HG03064 (cell line): Measurements from ENCODE around the gene SMPD3.

Experiments used
- ATAC-seq: cut with Tn5 transposase; IDR thresholded peaks from one replicate; pipeline ENCODE4 v1.9.1; 2021; ENCODE audit warnings: low read depth; ENCODE audit not compliant: unreplicated experiment

Gene SMPD3

DNA sequence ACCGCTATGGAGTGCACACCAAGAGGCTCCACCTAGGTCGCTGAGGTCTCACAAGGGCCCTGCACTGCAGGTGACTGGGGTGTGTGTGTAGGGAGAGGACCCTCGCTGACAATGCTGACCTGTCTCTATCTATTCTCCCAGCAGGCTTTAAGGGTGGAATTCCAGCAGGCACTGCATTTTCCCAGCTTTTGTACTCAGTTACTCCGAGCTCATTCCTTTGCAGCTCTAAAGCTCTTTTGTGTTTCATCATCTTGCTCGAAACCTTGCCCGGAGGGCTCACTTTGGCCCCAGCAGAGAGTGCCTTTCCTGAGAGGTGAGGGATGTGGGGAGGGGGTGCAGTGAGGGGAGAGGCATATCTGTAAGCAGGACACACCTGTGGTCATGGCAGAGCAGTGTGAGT, 39.3 kb downstream of the SMPD3 start:
- no peak for ATAC-seq

DNA sequence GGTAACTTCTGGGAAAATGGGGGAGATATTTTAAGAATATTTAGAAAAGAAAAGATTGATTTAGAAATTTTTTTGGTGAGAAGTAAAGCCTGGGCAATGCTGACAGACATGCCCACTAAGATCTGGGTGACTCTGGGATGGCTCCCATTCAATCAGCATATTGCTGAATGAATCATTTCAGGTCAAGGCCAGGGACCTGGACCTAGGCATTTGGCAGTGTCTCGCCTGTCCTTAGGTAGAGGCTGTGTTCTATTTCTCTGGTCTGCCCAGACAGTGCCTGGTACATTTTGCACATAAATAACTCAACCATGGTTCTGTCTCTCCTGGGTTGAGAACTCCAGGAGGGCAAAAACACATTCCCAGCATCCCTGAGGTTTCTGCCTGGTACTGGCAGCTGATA, 39.9 kb downstream of the SMPD3 start:
- no peak for ATAC-seq

DNA sequence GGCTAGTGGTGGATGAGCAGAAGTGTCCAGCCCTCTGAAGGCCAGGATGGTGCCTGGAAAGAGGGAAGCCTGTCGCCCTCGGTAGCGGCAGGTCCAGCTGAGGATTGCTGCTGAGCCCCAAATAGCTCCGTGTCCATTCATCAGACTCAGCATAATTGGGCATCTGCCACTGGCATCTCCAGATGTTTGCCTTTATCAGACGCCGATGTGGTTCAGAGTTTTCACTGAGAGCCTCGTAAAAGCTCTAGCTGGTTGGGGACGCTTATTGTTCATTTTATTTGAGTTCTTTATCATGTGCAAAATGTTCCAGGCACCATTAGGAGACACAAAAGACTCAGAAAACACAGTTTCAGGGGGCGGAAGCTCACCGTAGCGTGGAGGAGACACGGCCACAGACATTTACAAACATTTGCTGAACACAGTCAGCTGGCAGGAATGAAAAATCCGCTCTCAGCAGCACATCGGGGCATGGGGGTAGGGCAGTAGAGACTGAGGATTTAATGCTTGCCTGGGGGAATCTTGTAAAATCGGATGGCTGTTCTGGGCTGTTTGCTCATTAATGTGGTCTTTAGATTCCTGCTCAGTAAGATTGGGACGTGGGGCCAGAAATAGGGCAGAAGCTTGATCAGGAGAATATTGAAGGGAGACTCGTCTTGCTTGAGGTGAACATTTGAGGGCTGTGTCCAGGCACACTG, 41.7 kb downstream of the SMPD3 start:
- ATAC-seq, result no peak

DNA sequence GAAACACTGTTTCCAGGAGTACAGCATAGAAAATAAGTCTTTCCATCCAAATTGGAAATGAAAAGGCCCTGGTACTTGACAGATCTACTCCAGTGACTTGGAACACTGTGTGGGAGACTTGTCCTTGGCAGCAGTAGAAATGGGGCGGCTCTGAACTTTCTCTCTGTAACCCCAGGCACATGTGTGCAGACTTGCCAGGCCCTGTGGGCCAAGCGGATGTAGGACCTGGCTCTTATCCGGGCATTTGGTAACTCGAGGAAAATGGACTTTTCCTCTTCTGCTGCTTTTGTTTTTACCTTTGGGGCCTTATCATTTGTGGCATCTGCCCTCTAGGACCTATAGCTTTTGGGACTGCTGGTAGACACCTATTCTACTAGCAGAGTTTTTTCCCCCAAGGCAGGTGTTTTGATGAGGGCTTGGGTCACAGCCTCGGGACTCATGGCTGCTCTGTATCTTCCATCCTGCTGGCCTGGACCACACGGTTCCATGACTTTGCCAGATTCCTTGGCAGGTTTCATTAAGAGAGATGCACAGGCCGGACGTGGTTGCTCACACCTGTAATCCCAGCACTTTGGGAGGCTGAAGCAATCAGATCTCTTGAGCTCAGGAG, 43.5 kb downstream of the SMPD3 start:
- no peak for ATAC-seq

DNA sequence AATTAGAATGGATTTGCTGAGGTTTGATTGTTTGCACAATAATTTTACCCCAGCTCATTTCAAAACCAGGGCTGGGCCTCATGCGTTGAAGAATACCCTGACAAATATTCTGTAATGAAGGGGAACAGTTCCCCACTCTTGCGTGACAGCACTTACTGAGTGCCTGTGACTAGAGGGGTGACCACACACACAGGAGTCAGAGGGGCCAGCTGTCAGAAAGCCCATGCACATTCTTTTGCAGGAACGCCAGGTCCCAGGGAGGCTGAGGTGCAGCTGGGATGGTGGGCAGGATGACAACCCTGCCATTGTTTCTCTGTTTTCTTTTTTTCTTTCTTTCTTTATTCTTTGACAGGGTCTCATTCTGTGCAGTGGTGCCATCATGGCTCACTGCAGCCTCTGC, 44.6 kb downstream of the SMPD3 start:
- no peak for ATAC-seq

DNA sequence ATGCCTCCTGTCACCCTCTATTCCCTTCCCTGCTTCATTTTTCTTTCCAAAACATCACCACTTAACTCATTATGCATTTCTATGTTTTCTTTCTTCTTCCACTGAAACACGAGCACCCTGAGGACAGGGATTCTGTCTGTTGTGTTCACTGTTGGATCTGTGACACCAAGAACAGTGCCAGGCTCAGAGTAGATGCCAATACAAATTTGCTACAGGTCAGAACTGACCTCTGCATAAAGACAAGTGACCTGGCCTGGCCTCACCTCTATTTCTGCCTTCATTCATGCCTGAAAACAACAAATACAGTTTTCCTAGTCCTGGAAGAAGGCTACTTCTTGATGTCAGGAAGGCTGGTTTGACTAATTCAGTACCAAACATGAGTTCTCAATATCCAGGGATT, 45.1 kb downstream of the SMPD3 start:
- ATAC-seq, result no peak

DNA sequence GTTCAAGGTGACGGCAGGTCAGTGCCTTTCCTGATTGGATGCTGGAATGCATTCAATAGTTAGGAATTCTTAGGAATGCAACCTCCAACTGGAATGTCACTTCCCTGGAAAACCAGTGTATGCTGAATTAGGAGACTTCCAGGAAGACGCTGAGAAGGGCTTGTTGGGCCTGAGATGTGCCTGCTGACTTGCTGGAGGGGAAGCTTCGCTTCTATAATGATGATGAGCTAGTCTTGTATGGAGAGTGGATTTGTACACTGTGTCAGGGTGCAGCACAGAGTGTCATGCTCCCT, 45.6 kb downstream of the SMPD3 start:
- no peak for ATAC-seq

DNA sequence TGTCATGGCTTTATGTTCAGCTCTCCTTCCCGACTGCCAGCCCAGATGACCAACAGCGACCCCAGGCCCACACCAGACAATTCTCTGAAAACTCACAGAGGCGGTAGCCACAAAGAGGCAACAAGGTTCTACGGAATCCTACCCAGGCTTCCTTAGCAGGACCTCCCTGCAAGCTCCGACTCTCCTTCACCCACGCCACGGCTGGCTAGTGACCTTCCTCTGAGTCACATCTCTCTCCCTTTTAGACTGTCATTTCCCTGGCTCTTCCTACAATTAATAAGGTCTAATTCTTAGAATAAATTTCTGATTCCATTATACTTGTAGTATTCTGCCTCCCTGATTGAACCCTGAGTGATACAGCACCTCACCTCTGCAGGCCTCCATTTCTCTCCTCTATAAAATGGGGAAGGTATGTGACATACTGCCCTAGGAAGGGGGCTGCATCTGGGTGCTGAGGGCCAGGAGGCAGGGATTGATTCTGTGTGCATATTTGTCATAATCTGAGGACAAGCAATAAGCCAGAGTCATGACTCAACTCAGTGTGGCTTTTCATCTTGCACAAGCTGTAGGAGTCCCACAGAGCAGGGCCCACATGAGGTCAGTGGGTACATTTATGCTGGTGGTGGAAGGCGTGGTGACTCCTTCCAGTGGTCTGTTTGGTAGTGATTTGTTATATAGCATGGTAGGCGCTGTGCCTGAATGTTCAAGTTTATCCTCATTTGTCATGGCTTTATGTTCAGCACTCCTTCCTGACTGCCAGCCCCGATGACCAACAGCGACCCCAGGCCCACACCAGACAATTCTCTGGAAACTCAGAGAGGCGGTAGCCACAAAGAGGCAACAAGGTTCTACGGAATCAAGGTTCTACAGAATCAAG, 46.2 kb downstream of the SMPD3 start:
- ATAC-seq, result no peak

DNA sequence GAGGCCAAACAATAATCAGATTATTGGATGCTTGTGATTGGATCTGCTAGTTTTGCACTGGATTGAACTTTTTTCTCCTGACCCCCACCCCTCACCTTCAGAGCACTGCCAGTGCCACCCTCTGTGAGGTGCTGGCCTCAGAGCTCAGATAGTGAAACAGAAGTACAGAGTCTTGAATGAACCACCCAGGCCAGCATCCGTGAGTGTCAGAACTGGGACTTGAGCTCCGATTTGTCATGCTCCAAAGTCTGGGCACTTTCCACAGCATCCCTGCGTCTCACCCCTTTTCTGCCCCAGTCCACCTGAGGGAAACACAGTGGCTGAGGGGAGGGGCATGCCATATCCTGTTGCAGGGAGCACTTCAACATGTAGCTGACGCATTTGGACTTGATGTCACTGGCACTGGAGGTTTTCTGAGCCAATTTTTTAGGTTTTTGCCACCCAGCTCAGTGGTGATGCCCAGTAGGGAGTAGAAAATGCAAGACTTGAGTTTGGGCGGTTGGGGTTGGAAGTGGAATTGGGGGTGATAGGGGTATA, 47.3 kb downstream of the SMPD3 start:
- ATAC-seq, result no peak

DNA sequence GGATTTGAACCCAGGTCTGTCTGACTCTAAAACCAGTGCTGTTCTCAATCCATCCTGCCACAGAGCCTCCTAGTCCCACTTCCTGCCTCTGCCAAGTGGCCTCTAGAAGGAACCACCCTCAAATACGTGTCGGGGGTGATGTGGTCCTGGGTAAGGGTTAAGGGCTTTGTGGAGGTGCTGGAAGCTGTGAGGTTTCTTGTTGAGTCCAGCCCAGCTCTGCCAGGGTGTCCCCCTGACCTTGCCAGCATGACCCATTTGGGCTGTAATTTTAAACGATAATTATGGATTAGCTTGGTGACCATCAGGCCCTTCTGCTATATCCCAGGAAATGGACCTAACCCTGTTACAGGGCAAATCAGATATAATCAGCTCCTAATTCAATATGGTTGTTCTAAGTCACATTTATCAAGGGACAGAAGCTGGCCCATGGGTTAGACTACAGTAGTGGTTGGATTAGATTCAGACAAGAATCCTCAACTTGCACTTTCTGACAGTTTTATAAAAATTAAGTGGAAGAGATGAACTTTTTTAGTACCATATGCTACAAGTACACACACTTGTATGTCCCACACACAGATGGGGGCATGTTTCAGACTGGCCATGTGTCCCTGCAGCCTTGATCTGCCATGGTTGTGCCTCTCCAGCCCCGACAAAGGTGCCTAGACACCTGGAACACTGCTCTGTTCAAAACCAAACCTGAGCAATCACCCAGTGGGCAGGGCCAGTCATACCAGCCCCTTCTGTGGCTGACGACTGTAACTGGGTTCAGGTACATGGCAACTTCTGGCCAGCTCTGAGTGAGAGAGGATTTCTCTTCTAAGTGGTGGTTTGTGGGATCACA, 48.0 kb downstream of the SMPD3 start:
- no peak for ATAC-seq

DNA sequence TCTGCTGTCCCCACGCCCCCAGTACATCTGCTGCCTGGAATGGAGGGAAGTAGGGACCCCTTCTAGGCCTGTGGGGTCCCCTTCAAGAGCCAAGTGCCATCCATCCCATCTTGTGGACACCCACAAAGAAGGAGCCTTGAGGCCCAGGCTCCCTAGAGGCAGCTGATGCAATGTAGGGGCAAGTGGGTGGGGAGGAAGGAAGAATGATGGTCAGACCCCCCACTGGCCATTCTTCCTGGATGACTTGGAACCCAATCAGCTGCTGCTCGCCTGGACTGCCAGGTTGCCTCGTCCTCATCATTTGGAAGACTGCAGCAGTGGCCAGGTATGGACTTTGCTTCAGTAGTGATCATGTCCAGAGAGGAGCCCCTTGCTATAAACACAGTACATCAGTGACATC, 48.9 kb downstream of the SMPD3 start:
- no peak for ATAC-seq

DNA sequence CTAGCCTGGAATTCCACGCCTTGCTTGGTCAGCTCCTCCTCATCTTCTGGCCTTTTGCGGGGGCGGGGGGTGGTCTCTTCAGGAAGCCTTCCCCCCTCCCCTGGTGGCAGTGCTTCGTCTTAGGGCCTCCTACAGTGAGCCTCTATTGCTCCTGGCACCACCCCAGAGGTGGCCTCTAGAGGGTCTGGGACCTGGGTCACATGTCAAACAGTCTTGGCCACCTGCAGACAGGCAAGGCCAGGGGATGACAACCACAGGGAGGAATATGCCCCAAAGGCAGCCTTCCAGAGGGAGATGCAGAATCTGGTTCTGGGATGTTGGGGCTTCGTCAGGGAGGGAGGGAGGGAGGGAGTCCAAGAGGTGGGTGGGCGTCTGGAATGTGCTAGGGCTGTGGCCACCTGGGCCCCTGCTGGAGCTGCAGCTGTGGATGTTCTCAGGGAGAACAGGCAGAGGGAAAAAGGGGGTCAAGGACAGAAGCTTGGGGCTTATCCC, 50.6 kb downstream of the SMPD3 start:
- ATAC-seq, result no peak

DNA sequence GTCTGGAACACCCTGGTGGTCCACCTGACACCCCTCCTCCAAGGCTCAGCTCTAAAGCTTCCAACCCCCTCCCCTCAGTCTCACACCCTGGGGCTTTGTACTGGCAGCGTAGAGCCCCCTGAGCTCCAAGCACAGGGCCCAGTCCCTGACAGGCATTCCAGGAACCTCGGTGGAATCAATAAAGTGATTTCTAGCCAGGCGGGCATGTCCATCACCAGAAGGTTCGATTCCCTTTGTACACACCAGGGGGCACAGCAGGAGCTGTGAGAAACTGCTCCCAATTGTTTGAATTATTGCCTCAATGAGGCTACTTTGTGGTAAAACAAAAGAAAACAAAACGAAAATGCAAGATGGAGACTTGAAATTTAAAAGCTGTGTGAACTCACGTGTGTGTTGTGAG, 51.8 kb downstream of the SMPD3 start:
- ATAC-seq, result no peak

DNA sequence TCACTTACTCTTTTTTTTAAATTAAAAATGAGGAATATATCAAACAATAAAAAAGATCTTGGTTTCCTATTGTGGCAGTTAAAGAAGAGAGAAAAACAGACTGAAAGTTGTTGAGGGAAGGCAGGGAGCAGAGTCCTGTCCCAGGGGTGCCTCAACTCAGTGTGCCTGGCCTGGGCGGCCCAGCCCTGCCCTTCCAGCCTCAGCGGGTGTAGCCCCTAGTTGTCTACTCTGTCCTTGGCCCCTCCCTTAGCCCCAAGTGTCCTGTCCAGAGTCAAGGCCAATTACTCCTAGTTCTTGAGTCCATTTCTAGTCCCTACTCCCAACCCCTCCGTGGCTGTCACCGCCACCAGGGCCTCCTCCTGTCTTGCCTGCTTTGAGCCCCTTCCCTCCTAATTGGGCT, 52.5 kb downstream of the SMPD3 start:
- ATAC-seq, result no peak

DNA sequence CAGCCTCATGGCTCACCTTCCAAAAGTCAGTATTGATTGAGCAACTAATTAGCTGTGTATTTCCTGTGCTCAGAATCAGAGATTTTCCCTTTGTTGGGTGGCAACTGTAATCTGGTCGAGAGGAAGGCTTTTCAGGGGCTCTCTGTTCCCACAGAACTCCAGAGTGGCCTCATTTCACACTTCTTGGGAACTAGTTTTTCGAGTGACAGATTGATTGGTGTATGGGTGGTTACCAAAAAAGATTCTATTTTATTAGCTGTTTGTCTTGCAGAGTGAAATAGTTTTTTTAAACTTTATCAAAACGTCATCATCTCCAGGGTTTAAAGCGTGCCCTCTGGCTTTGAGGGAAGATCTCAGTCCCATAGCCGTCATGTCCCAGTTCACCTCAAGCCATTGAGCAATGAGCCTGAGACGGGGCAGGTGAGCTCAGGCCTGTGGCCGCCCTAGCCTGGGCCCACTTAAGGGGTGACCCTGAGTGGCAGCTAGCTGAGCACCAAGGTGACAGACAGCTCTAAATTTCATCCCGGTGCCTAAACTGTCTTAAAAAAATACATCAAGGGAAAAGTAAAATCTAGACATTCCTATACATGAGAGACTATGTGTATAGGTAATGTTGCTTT, 53.0 kb downstream of the SMPD3 start:
- ATAC-seq, result no peak

DNA sequence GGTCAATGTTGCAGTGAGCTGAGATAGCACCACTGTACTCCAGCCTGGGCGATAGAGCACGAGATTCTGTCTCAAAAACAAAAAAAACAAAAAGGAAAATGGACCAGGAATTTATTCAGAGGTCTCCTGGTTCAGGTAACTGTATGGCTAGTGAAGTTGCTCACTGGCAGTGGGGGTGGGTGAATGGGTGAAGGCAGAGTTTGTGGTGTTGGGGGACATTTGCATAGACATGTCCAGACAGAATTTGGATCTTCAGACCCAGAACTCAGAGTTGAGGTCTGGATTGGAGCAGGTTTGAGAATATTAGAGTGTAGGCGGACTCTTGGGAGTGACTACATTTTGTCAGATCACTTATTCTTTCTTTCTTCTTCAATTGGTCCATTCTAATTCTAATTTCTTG, 55.0 kb downstream of the SMPD3 start:
- no peak for ATAC-seq

DNA sequence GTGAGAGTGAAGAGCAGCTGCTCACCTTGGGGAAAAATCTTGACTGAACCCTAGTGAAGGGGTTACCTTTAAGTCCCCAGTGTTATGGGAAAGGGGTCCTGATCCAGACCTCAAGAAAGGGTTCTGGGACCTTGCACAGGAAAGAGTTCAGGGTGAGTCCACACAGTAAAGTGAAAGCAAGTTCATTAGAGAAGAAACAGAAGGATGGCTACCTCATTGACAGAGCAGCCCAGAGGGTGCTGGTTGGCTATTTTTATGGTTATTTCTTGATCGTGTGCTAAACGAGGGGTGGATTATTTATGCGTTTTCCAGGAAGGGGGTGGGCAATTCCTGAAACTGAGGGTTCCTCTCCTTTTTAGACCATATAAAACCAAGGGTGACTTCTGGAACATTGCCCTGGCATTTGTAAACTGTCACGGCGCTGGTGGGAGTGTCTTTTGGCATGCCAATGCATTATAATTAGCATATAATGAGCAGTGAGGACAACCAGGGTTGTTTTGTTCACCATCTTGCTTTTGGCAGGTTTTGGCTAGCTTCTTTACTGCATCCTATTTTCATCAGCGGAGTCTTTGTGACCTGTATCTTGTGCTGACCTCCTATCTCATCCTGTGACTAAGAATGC, 58.4 kb downstream of the SMPD3 start:
- ATAC-seq, result no peak

DNA sequence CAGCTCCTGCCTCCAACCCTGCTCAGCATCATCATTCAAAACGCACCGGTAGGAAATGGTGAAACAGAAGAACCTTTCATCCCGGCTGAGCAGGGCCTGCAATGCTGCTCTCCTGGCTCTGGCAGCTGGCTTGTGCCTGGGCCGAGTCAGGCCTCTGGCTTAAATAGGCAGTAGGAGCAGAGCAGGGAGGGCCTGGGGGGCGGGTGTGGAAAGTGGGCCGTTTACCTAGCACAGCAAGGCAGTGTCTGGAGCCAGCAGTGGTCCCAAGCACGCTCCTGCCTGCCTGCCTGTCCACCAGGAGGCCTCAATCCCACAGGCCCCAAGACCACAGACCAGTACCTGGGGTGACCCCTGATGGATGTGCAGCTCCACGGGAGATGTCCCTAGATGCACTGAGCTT, 59.3 kb downstream of the SMPD3 start:
- ATAC-seq, result no peak

DNA sequence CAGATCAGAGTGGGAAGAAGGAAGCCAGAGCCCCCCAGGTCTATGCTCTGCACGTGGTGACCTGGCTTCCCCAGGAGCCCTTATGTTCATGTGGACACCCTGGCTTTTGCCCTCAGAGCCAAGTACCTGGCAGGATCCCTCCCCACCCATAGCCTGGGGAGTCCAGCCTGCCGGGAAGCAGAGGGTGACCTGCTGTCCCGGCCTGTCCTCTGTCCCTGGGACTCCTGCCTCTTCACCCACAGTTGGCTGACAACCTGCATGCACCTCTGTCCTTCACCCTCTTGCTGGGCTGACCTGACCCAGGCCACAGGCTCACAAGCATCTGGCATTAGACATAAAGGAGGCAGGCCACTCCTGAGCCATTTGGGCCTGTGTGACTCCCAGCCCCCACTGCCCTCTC, 60.2 kb downstream of the SMPD3 start:
- no peak for ATAC-seq

DNA sequence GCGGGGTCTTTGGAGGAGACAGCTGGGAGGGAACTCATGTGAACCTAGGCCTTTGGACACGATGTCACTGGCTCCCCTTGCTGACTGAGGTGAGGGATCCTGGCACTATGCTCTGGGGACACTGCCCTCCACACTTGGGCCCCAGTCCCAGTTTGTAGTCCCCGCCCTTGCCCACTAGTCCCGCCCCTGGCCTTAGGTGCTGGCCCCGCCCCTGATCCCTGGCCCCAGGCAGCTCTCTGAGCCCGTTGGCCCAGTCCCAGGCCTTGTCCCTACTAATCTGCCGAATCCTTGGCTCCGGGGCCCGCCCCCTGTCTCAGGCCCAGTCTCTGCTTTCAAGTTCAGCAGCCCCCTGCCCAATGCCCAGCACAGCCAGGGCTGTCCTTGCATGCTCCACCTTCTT, 61.0 kb downstream of the SMPD3 start:
- ATAC-seq, result no peak
